Loucy (cell line): ENCODE measurements around the gene VPS13D.

Source experiments
- H2AFZ ChIP-seq: fragments of 200-600 bp; sonication (generic); 2 replicates; pipeline ENCODE4 v1.6.0; 2016; ENCODE audit warnings: antibody characterized with exemption, mild to moderate bottlenecking, low read length, moderate library complexity
- H3F3A ChIP-seq: fragments of 200-600 bp; 2 replicates; pipeline ENCODE4 v1.6.0; 2016; ENCODE audit warnings: antibody characterized with exemption, low read depth, mild to moderate bottlenecking
- H3K27me3 ChIP-seq: fragments of 200-600 bp; sonication (generic); 2 replicates; pipeline ENCODE4 v1.6.1; 2014; ENCODE audit warnings: low read length, mild to moderate bottlenecking; ENCODE audit not compliant: insufficient read depth, poor library complexity, severe bottlenecking
- H3K36me3 ChIP-seq: fragments of 200-600 bp; sonication (generic); 2 replicates; pipeline ENCODE4 v1.6.1; 2016; ENCODE audit warnings: low read length; ENCODE audit not compliant: insufficient read depth
- H3K4me1 ChIP-seq: fragments of 200-600 bp; sonication (generic); 2 replicates; pipeline ENCODE4 v1.5.1; 2014; ENCODE audit warnings: low read length, mild to moderate bottlenecking; ENCODE audit not compliant: insufficient read depth, poor library complexity, severe bottlenecking
- H3K4me2 ChIP-seq: fragments of 200-600 bp; sonication (generic); 2 replicates; pipeline ENCODE4 v1.6.0; 2014; ENCODE audit warnings: antibody characterized with exemption, low read length, low read depth, mild to moderate bottlenecking; ENCODE audit not compliant: poor library complexity, severe bottlenecking
- H3K4me3 ChIP-seq: fragments of 200-600 bp; sonication (generic); 2 replicates; pipeline ENCODE4 v1.5.1; 2014; ENCODE audit warnings: low read length, mild to moderate bottlenecking, mixed read lengths; ENCODE audit not compliant: poor library complexity, severe bottlenecking
- H3K79me2 ChIP-seq: fragments of 200-600 bp; sonication (generic); 2 replicates; pipeline ENCODE4 v1.6.1; 2014; ENCODE audit warnings: low read length; ENCODE audit not compliant: insufficient read depth
- H3K9ac ChIP-seq: fragments of 200-600 bp; sonication (generic); 2 replicates; pipeline ENCODE4 v1.6.0; 2014; ENCODE audit warnings: mild to moderate bottlenecking, low read depth, low read length, moderate library complexity; ENCODE audit not compliant: poor library complexity, severe bottlenecking
- H3K9me2 ChIP-seq: fragments of 200-600 bp; sonication (generic); replicated peaks from 2 replicates; pipeline ENCODE4 v1.6.1; 2016; ENCODE audit warnings: low read depth, low read length, mixed read lengths
- H3K9me3 ChIP-seq: fragments of 200-600 bp; sonication (generic); 2 replicates; pipeline ENCODE4 v1.6.1; 2014; ENCODE audit warnings: mild to moderate bottlenecking, antibody characterized with exemption, low read length, low read depth; ENCODE audit not compliant: insufficient read depth
- H4K20me1 ChIP-seq: fragments of 200-600 bp; sonication (generic); 2 replicates; pipeline ENCODE4 v1.6.0; 2014; ENCODE audit warnings: antibody characterized with exemption, low read length, mild to moderate bottlenecking; ENCODE audit not compliant: insufficient read depth, poor library complexity, severe bottlenecking
- CTCF ChIP-seq: fragments of 200-600 bp; sonication (generic); conservative IDR thresholded peaks from 2 replicates; pipeline ENCODE4 v1.5.1; 2014; ENCODE audit warnings: mild to moderate bottlenecking, antibody characterized with exemption, low read length
- EZH2phosphoT487 ChIP-seq: fragments of 200-600 bp; IDR thresholded peaks from 2 replicates; pipeline ENCODE4 v1.6.1; 2018; ENCODE audit warnings: antibody characterized with exemption, mild to moderate bottlenecking, moderate library complexity, borderline replicate concordance

The VPS13D gene

GRCh38 chr1:12413664-12414410, 184.0 kb downstream of the VPS13D start:
- H3K9ac ChIP-seq, result no peak overlapping the region
- H3F3A ChIP-seq, result no peaks in the 10 kb centered on the region
- H2AFZ ChIP-seq, result no peak overlapping the region
- no peaks in the 10 kb centered on the region for H3K4me1 ChIP-seq
- peaks cover 5% of the 10 kb centered on the region for H3K9me3 ChIP-seq
- TF ChIP-seq EZH2phosphoT487, result no peak
- TF ChIP-seq CTCF, result no peak
- H3K36me3 ChIP-seq, result no peaks in the 10 kb centered on the region; the same call in 1 of the 2 replicates
- no peak overlapping the region for H3K4me3 ChIP-seq
- H4K20me1 ChIP-seq, result no peaks in the 10 kb centered on the region
- H3K4me2 ChIP-seq, result no peak overlapping the region
- H3K27me3 ChIP-seq, result no peaks in the 10 kb centered on the region
- no peaks in the 10 kb centered on the region for H3K9me2 ChIP-seq
- no peaks in the 10 kb centered on the region for H3K79me2 ChIP-seq

- Histone ChIP-seq H3F3A (no peaks in the 10 kb centered on the region), H3K9me2 (no peaks in the 10 kb centered on the region), H3K36me3 (no peaks in the 10 kb centered on the region; the same call in 1 of the 2 replicates), H3K79me2 (no peaks in the 10 kb centered on the region), H3K27me3 (no peaks in the 10 kb centered on the region), H3K4me2 (no peak overlapping the region), H3K9me3 (peaks cover 5% of the 10 kb centered on the region), H2AFZ (no peak overlapping the region), H4K20me1 (no peaks in the 10 kb centered on the region), H3K9ac (no peak overlapping the region), H3K4me1 (no peaks in the 10 kb centered on the region), H3K4me3 (no peak overlapping the region)
- TF ChIP-seq EZH2phosphoT487, result no peak
- no peak for TF ChIP-seq CTCF
These were observed 184.7 kb downstream of the VPS13D start for GRCh38 chr1:12414444-12415018.

GRCh38 chr1:12415038-12415466, 185.2 kb downstream of the VPS13D start:
- Histone ChIP-seq H3K4me1 (peaks cover 3% of the 10 kb centered on the region), H3K36me3 (no peaks in the 10 kb centered on the region; the same call in 1 of the 2 replicates), H3K27me3 (no peaks in the 10 kb centered on the region)

More at GRCh38 chr1:12415038-12415466, 185.2 kb downstream of the VPS13D start:
- Histone ChIP-seq H3K4me3 (no peak overlapping the region), H3K79me2 (no peaks in the 10 kb centered on the region), H3F3A (no peaks in the 10 kb centered on the region), H2AFZ (no peak overlapping the region), H4K20me1 (no peaks in the 10 kb centered on the region), H3K9me3 (peaks cover 3% of the 10 kb centered on the region), H3K9me2 (no peaks in the 10 kb centered on the region), H3K4me2 (no peak overlapping the region), H3K9ac (no peak overlapping the region)
- TF ChIP-seq EZH2phosphoT487 (no peak), CTCF (no peak)
